NCI-H510A (cell line): Measurements from ENCODE around the gene SNAPC4.

Experiments used
- DNase-seq: peaks from one replicate; lab custom pipeline; 2025; lab: John Stamatoyannopoulos, UW

SNAPC4 gene

GRCh38 chr9:136400038-136400834 is at the start of gene SNAPC4:
Gene SNAPC4, minus strand, starts transcription at chr9:136400170. Its CDS starts 1,742 bp downstream, at chr9:136398428.
- peak; percentile 77 for DNase-seq

- DNase-seq: no peak
Observed at GRCh38 chr9:136448655-136449054, 48.7 kb upstream of the SNAPC4 start.

- no peak for DNase-seq
Observed at GRCh38 chr9:136447173-136447778, 47.3 kb upstream of the SNAPC4 start.

- no peak for DNase-seq
Observed at GRCh38 chr9:136445799-136446198, 45.8 kb upstream of the SNAPC4 start.

GRCh38 chr9:136444102-136444501 is 44.1 kb upstream of the SNAPC4 start:
- DNase-seq: no peak

- no peak for DNase-seq
Observed at GRCh38 chr9:136443687-136444086, 43.7 kb upstream of the SNAPC4 start.

GRCh38 chr9:136443087-136443486 is 43.1 kb upstream of the SNAPC4 start:
- DNase-seq: no peak

- DNase-seq: no peak
Observed at GRCh38 chr9:136442265-136442664, 42.3 kb upstream of the SNAPC4 start.

GRCh38 chr9:136441681-136442245 is 41.8 kb upstream of the SNAPC4 start:
- no peak for DNase-seq

GRCh38 chr9:136441191-136441680 is 41.3 kb upstream of the SNAPC4 start:
- no peak for DNase-seq

GRCh38 chr9:136439481-136440408 is 39.8 kb upstream of the SNAPC4 start, which contains the start of gene INPP5E:
Gene INPP5E, minus strand, starts transcription at chr9:136439845. Its CDS starts 426 bp downstream, at chr9:136439419.
- peak; percentile 42 for DNase-seq

- no peak for DNase-seq
Observed at GRCh38 chr9:136438548-136439480, 38.8 kb upstream of the SNAPC4 start.

- no peak for DNase-seq
Observed at GRCh38 chr9:136437839-136438547, 38.0 kb upstream of the SNAPC4 start.

- DNase-seq: no peak
Observed at GRCh38 chr9:136437430-136437829, 37.5 kb upstream of the SNAPC4 start.

GRCh38 chr9:136436055-136436634 is 36.2 kb upstream of the SNAPC4 start:
- no peak for DNase-seq

GRCh38 chr9:136434580-136435169 is 34.7 kb upstream of the SNAPC4 start:
- no peak for DNase-seq

GRCh38 chr9:136433849-136434579 is 34.0 kb upstream of the SNAPC4 start:
- DNase-seq: no peak

- no peak for DNase-seq
Observed at GRCh38 chr9:136433043-136433715, 33.2 kb upstream of the SNAPC4 start.
